Activated CD4-positive, alpha-beta T cell treated with anti-CD3 and anti-CD28 coated beads for 36 hours (primary cell): ENCODE results near the gene SYMPK. TPM values are rescaled to one million over a fixed set of nuclear protein-coding genes. Genes with fewer than 3 reads are reported as not detected.

Source experiments
- ATAC-seq: fragments of 200-7000 bp; cut with Tn5 transposase; one replicate; pipeline ENCODE4 v1.10.0; 2021; ENCODE audit warnings: mild to moderate bottlenecking, moderate library complexity
- CTCF ChIA-PET: fragments of 350-600 bp; sonication (Branson Sonifier 250); formaldehyde crosslinking; loops from one replicate; lab custom pipeline; 2021; ENCODE audit warnings: antibody characterized with exemption; lab: Charles Lee
- POLR2A ChIA-PET: fragments of 350-600 bp; sonication (Branson Sonifier 250); formaldehyde crosslinking; loops from one replicate; lab custom pipeline; 2021; ENCODE audit warnings: antibody characterized with exemption, inconsistent platforms; lab: Charles Lee
- DNase-seq: peaks from one replicate; pipeline ENCODE4 v3.0.0-alpha.2; 2020
- H3K27ac Mint-ChIP-seq: one replicate; pipeline ENCODE4 v1.8.0; 2021; ENCODE audit warnings: mixed read lengths
- H3K27me3 Mint-ChIP-seq: one replicate; pipeline ENCODE4 v1.8.0; 2021; ENCODE audit warnings: mixed read lengths
- H3K36me3 Mint-ChIP-seq: one replicate; pipeline ENCODE4 v1.8.0; 2021; ENCODE audit warnings: low read depth, mixed read lengths
- H3K4me1 Mint-ChIP-seq: one replicate; pipeline ENCODE4 v1.8.0; 2021; ENCODE audit warnings: mixed read lengths
- H3K4me3 Mint-ChIP-seq: one replicate; pipeline ENCODE4 v1.8.0; 2021; ENCODE audit warnings: mild to moderate bottlenecking, moderate library complexity, mixed read lengths
- H3K9me3 Mint-ChIP-seq: one replicate; pipeline ENCODE4 v1.8.0; 2021; ENCODE audit warnings: low read depth, mixed read lengths
- intact Hi-C, 2 experiments: fragments of 100-400 bp; cut with DNase I in 1 of 2; cut with micrococcal nuclease in 1 of 2; formaldehyde crosslinking; loops; one replicate each; pipeline versions ENCODE4 v1.14.2 to v1.15.1; 2022 to 2024; cut with DNase I, micrococcal nuclease
- total RNA-seq, 2 experiments: library from RNA; stranded (reverse); gene quantifications; one replicate each; pipeline ENCODE4 v1.2.3, GENCODE V29; 2021

The SYMPK gene
- total RNA-seq, 2 experiments from 2014 or later: 108 to 128 TPM

DNA sequence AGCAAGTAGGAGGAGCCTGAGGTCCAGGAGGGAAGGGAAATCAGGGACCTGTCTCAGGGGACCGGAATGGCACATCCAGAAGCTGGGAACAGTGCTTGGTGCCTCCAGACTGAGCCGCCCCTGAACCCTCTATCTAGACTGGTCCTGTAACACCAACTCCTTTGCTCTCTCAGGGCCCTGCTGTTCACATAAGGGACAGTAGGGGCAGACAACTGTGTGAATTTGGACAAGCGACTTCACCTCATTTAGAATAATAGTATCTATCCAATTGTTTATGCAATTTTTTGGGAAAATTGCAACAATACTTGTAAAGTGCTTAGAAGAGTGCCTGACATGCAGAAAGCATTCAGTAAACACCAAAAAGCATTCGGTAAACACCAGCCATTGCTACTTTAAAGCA, 14.0 kb downstream of the SYMPK start:
- peaks cover 51% of the 10 kb centered on the region for H3K36me3 Mint-ChIP-seq
- CTCF ChIA-PET: interaction anchor here (0.6 to 1.2 kb wide), 3 partner anchors 48 to 161 kb away, joined by 3 to 5 read pairs (median 4); no protein-coding TSS in a partner anchor
- H3K27ac Mint-ChIP-seq: no peak overlapping the region
- POLR2A ChIA-PET: no interaction called here
- no peak for DNase-seq
- no peaks in the 10 kb centered on the region for H3K9me3 Mint-ChIP-seq
- intact Hi-C loops: no loop called here
- peak; percentile 58 for ATAC-seq
- no peaks in the 10 kb centered on the region for H3K4me1 Mint-ChIP-seq
- no peaks in the 10 kb centered on the region for H3K27me3 Mint-ChIP-seq
- H3K4me3 Mint-ChIP-seq: no peak overlapping the region

DNA sequence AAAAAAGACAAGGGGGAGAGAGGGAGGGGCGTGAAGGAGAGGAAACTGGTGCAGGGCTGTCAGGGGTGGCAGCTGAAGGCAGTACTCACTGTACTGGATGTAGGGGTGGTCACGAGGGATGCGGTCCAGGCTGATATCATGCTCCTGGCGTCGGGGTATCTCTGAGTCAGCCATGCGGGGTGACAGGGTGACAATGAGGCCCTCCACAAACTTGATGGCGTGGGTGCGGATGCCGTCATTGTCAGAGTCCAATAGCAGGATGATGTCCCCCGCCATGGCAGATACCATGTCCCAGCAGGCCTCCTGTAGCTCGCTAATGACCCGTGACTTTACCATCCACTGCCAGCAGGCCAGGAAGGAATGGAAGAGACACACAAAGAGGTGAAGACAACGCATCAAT, 15.3 kb downstream of the SYMPK start:
- H3K27ac Mint-ChIP-seq: no peak overlapping the region
- no peaks in the 10 kb centered on the region for H3K4me1 Mint-ChIP-seq
- H3K36me3 Mint-ChIP-seq: peaks cover 59% of the 10 kb centered on the region
- DNase-seq: no peak
- intact Hi-C loops: no loop called here
- no peaks in the 10 kb centered on the region for H3K9me3 Mint-ChIP-seq
- POLR2A ChIA-PET: no interaction called here
- no peak for ATAC-seq
- H3K4me3 Mint-ChIP-seq: no peak overlapping the region
- CTCF ChIA-PET: interaction anchor here (1.4 kb wide), 1 partner anchor 49 kb away, joined by 3 read pairs; no protein-coding TSS in a partner anchor
- no peaks in the 10 kb centered on the region for H3K27me3 Mint-ChIP-seq

DNA sequence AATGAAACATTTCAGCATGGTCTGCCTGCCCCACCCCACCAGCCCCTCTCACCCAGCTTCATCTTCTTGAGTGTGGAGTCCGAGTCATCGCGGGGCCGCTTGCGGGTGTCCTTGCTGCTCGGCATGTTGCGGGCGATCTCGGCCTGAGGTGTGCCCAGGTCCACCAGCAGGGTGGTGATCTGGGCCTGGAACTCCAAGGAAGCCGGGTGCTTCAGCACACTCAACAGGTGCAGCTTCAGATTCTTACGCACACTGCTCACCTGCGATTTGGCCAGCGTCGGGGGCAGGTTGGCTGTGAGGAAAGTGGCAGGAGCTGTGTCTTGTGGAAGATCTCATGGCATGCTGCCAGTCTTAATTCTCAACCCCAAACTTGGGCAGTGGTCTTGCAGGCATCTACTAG, 20.7 kb downstream of the SYMPK start:
- Mint-ChIP-seq H3K27me3 (no peaks in the 10 kb centered on the region), H3K9me3 (no peaks in the 10 kb centered on the region), H3K4me3 (no peak overlapping the region), H3K4me1 (no peaks in the 10 kb centered on the region), H3K27ac (no peak overlapping the region), H3K36me3 (peaks cover 69% of the 10 kb centered on the region)
- ChIA-PET POLR2A (no interaction called here), CTCF (no interaction called here)
- intact Hi-C loops: no loop called here
- DNase-seq (no peak), ATAC-seq (no peak)

DNA sequence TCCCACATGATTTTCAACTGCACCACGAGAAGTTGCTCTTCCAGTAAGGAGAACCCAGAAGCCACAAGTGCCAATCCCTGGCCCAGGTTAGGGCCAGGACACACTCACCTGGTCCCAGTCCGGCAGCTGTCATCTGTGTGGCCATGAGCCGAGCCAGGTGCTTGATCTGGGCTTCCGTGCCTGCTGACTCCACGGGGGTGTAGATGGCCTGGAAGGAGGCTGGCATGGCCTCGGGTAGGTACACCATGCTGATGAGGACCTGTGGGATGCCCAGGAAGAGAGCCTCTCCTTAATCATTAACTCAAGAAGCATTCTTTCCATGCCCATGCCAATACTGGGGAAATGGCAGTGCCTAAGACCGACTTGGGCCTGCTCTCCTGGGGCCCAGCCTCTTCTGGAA, 28.0 kb downstream of the SYMPK start:
- Mint-ChIP-seq H3K36me3 (peaks cover 58% of the 10 kb centered on the region), H3K27ac (no peak overlapping the region), H3K27me3 (no peaks in the 10 kb centered on the region), H3K9me3 (no peaks in the 10 kb centered on the region), H3K4me3 (no peak overlapping the region), H3K4me1 (no peaks in the 10 kb centered on the region)
- intact Hi-C loops: no loop called here
- CTCF ChIA-PET: no interaction called here
- ATAC-seq (no peak), DNase-seq (no peak)
- POLR2A ChIA-PET: no interaction called here

DNA sequence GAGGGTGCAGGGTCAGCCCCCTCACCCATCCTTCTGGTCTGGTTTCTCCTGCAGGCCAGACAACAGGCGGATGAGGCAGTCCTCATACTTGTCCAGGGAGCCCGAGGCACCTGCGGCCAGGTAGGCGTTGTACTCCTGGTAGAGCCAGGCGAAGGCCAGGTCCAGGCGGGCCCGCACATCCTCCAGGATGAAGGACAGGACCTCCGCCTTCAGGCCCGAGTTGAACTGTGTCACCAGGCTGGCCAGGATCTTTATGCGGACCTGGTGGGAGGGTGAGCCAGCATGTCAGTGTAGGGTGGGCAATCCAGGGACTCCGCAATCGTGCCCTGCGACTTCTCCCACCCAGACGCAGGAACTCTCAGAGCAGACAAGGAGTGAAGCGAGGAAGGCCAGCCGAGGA, 34.0 kb downstream of the SYMPK start:
- peaks cover 58% of the 10 kb centered on the region for H3K36me3 Mint-ChIP-seq
- POLR2A ChIA-PET: no interaction called here

DNA sequence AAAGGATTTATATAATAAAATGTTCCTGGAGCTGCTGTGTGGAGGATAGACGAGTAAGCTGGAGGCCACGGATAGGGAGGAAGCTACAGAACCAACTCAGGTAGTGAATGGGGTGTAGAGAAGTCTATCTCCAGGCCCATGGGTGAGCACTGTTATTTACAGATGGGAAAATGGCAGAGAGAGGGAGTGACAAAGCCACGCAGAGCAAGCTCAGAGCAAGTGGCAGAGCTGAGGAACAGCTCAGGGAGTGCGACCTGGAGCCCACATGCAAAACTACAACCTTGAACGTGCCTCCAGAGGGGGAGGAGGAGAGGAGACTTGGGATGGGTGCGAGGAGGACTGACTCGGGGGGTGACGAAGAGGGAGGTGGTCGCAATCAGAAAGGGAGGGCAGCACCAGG, 34.4 kb downstream of the SYMPK start:
- H3K9me3 Mint-ChIP-seq: no peaks in the 10 kb centered on the region
- no peak for ATAC-seq
- peaks cover 57% of the 10 kb centered on the region for H3K36me3 Mint-ChIP-seq
- no peaks in the 10 kb centered on the region for H3K27me3 Mint-ChIP-seq
- CTCF ChIA-PET: interaction anchor here (0.6 to 0.8 kb wide), 3 partner anchors 12 to 227 kb away, joined by 3 to 4 read pairs (median 3); no protein-coding TSS in a partner anchor
- POLR2A ChIA-PET: no interaction called here
- H3K27ac Mint-ChIP-seq: no peak overlapping the region
- intact Hi-C loops: no loop called here
- DNase-seq: no peak
- H3K4me3 Mint-ChIP-seq: no peak overlapping the region
- no peaks in the 10 kb centered on the region for H3K4me1 Mint-ChIP-seq

More for the DNA sequence above, 34.0 kb downstream of the SYMPK start:
- Mint-ChIP-seq H3K27ac (no peak overlapping the region), H3K9me3 (no peaks in the 10 kb centered on the region), H3K27me3 (no peaks in the 10 kb centered on the region), H3K4me1 (no peaks in the 10 kb centered on the region), H3K4me3 (no peak overlapping the region)
- intact Hi-C loops: no loop called here
- CTCF ChIA-PET: no interaction called here
- DNase-seq: no peak
- ATAC-seq: no peak

DNA sequence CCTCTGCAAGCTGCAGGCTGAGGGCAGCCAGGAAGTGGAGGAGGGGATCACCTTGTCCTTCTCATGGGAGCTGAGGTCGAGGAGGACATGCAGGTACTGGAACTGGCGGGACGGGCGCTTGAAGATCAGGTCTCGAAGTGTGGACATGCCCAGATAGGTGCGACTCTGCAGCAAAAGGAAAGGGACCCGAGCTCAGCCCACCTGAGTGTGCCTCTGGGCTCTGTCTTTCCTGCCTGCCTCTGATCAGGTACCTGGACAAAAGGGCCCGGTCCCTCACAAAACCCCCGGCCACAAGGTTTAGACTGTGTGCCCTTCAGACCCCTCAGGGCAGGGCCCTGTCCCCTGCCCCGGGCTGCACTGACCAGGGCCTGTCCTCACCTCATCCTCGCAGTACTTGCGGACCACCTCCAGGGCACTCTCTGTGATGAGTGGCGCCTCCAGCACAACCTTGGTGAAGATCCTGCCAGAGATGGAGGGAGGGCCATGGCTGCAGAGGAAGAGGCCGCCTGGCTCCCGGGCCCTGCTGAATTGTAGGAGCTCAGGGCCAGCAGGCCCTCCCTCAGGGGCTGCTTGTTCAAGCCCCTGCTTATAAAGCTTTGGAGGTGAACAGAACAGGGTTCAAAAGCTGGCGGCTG, 35.4 kb downstream of the SYMPK start:
- Mint-ChIP-seq H3K9me3 (no peaks in the 10 kb centered on the region), H3K27ac (no peak overlapping the region), H3K4me1 (no peaks in the 10 kb centered on the region), H3K4me3 (no peak overlapping the region), H3K36me3 (peaks cover 56% of the 10 kb centered on the region), H3K27me3 (no peaks in the 10 kb centered on the region)
- ChIA-PET POLR2A (no interaction called here), CTCF (interaction anchor here (0.6 to 2.0 kb wide), 3 partner anchors 11 to 228 kb away, joined by 3 to 10 read pairs (median 3); partner anchors contain the start of gene SIX5)
- no peak for DNase-seq
- intact Hi-C loops: no loop called here
- ATAC-seq: no peak

DNA sequence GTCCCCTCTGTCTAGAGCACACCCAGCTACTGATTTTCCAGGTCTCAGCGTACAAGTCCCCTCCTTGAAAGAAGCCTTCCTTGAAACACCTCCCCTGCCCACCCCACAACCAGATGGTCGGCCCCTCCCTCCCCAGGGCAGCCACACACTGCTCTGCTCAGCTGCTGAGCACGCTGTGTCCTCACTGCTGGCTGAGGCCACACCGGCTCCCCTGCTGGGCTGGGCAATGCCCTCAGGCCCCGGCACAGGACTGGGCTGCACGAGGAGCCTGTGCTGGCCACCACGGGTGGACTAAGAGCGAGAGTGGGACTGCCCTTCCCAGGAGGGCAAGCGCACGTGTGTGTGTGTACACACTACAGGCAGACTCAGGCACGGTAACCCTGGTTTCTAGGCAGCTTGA, 36.0 kb downstream of the SYMPK start:
- intact Hi-C loops: no loop called here
- DNase-seq (no peak), ATAC-seq (no peak)
- ChIA-PET CTCF (interaction anchor here (1.1 to 2.0 kb wide), 2 partner anchors 10 to 58 kb away, joined by 3 to 10 read pairs; partner anchors contain the start of gene SIX5), POLR2A (no interaction called here)
- H3K9me3 Mint-ChIP-seq: no peaks in the 10 kb centered on the region
- no peaks in the 10 kb centered on the region for H3K27me3 Mint-ChIP-seq
- H3K4me3 Mint-ChIP-seq: no peak overlapping the region
- H3K4me1 Mint-ChIP-seq: no peaks in the 10 kb centered on the region
- peaks cover 53% of the 10 kb centered on the region for H3K36me3 Mint-ChIP-seq
- H3K27ac Mint-ChIP-seq: no peak overlapping the region

DNA sequence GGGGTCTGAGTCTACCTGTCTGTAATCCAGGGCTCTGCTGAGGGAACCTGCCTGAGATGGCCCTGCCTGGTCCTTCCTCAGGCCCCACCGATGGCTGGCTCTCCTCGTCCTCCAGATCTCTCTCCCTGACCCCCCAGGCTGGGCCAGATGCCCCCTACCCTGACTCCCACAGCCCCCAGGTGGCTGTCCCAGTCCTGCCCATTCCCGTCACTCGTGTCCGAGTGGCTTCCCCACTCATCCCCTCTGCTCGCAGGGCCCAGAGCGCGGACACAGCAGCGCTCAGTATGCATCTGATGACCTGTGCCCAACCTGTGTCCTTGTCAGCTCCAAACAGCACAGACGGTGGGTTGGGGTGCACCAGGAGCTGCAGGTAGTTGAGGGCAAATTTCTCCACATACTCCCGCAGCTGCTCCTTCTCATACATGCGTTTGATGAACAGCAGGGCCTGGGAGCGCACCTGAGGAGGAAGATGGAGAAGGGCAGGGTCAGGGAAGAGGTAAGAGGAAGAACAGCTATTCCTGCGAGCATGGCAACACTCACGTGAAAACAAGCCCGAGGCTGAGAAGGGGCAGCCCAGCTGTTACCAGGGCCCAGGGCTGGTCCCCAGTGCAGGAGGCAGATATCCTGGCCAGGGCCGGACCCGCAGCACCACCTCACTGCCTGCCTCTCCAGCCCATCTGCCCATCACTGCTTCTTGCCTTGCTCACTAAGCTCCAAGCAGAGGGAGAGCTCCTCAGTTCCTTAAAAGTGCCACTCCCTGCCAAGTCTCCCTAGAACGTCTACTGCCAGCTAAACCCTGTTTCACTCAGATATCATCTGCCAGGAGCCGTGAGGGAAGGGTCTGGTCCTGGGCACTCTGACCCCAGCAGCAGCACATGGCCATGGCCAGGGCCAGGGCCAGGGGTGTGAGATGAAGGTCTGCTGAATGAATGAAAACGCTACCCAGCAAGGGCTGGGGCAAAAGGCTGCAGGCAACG, 36.7 kb downstream of the SYMPK start:
- DNase-seq: no peak
- no peak for ATAC-seq
- ChIA-PET POLR2A (no interaction called here), CTCF (interaction anchor here (1.0 to 2.0 kb wide), 2 partner anchors 9 to 191 kb away, joined by 3 to 10 read pairs; no protein-coding TSS in a partner anchor)
- Mint-ChIP-seq H3K4me3 (no peak overlapping the region), H3K27ac (no peak overlapping the region), H3K9me3 (no peaks in the 10 kb centered on the region), H3K4me1 (no peaks in the 10 kb centered on the region), H3K27me3 (no peaks in the 10 kb centered on the region), H3K36me3 (peaks cover 50% of the 10 kb centered on the region)
- intact Hi-C loops: no loop called here

DNA sequence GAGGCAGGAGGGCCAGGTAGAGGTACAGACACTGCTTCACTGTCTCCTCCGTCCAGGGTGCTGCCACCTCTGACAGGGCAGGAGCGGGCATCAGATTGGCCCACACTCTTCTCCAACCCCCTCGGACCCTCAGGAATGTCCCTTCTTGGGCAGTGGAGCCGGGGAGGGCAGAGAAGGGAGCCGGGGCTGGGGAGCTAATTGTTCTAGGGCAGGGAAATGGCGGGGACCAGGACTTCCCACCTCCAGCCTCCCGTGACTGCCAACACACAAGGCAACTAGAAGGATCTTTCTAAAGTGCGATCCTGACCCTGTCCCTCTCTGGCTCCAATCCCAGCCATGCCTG, 37.7 kb downstream of the SYMPK start:
- DNase-seq (no peak), ATAC-seq (no peak)
- ChIA-PET CTCF (interaction anchor here (0.7 to 1.0 kb wide), 2 partner anchors 9 to 192 kb away, joined by 3 read pairs; no protein-coding TSS in a partner anchor), POLR2A (no interaction called here)
- Mint-ChIP-seq H3K27ac (no peak overlapping the region), H3K9me3 (no peaks in the 10 kb centered on the region), H3K4me3 (no peak overlapping the region), H3K4me1 (no peaks in the 10 kb centered on the region), H3K27me3 (no peaks in the 10 kb centered on the region), H3K36me3 (peaks cover 44% of the 10 kb centered on the region)
- intact Hi-C loops: no loop called here

DNA sequence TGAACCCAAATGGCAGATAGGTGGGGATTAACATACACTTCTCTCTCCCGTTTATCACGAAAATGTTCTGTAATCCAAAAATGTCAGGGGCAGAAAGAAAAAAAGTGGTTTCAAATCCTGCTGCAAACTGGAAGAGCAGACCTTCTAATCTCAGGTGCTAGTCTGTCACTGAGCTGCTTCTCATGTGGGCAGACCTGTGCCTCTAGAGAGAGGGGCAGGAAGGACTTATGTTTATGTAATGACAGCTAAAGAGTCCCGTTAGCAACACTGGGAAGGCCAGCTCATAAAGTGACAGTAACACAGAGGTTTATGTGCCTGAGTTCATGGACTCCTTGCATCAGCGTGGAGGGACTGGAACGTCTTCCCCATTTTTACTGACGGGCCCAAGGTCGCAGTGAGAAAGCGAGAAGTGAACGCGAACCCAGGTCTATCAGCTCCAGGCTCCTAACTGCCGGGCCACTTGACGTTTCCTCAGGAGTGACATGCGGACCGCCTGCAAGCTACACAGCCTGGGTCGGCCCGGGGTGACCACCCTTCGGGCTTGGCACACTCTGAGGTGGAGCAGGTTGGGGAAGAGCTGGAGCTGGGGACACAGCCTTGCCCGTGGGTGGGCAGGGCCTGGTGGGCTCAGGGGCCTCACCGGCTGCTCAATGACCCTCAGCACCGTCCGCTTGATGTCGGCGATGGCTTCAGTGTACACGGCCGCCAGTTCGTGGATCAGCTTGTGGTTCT, 38.2 kb downstream of the SYMPK start:
- intact Hi-C loops: no loop called here
- no peak overlapping the region for H3K27ac Mint-ChIP-seq
- H3K9me3 Mint-ChIP-seq: no peaks in the 10 kb centered on the region
- POLR2A ChIA-PET: no interaction called here
- DNase-seq (no peak), ATAC-seq (no peak)
- CTCF ChIA-PET: interaction anchor here (0.7 to 2.5 kb wide), 3 partner anchors 9 to 25 kb away, joined by 3 to 12 read pairs (median 3); no protein-coding TSS in a partner anchor
- no peaks in the 10 kb centered on the region for H3K4me1 Mint-ChIP-seq
- no peak overlapping the region for H3K4me3 Mint-ChIP-seq
- peaks cover 41% of the 10 kb centered on the region for H3K36me3 Mint-ChIP-seq
- no peaks in the 10 kb centered on the region for H3K27me3 Mint-ChIP-seq
